PC-3 (cell line): ENCODE data around the gene HHIPL1. TPM values are rescaled to one million over a fixed set of nuclear protein-coding genes. Genes with fewer than 3 reads are reported as not detected.

ENCODE experiments used
- ATAC-seq: fragments of 200-7000 bp; cut with Tn5 transposase; 2 replicates; pipeline ENCODE4 v1.9.1; 2020; ENCODE audit warnings: mild to moderate bottlenecking, moderate library complexity
- BruUV-seq: library from RNA; stranded (reverse); fragments of 400-500 nt; replicated peaks from 2 replicates; lab custom pipeline; 2021; lab: Mats Ljungman, UMichigan
- CTCF ChIA-PET: fragments of 300-600 bp; sonication (Branson Sonifier 250); formaldehyde crosslinking; loops from one replicate; lab custom pipeline; 2022; ENCODE audit warnings: antibody characterized with exemption; lab: Charles Lee
- POLR2A ChIA-PET: fragments of 300-600 bp; sonication (Branson Sonifier 250); formaldehyde crosslinking; loops from one replicate; lab custom pipeline; 2022; ENCODE audit warnings: antibody characterized with exemption; ENCODE audit not compliant: unreplicated experiment; lab: Charles Lee
- DNase-seq: peaks from one replicate; pipeline ENCODE4 v3.0.0-alpha.2; 2015
- H2AFZ ChIP-seq: fragments of 300-600 bp; sonication (generic); 2 replicates; pipeline ENCODE4 v1.6.0; 2016; ENCODE audit warnings: antibody characterized with exemption, low read length
- H3F3A ChIP-seq: fragments of 300-600 bp; sonication (generic); one replicate; pipeline ENCODE4 v1.6.0; 2017; ENCODE audit warnings: antibody characterized with exemption, low read length, control low read depth, mild to moderate bottlenecking; ENCODE audit not compliant: unreplicated experiment
- H3K27ac ChIP-seq: fragments of 300-600 bp; sonication (generic); 2 replicates; pipeline ENCODE4 v1.5.1; 2016; ENCODE audit warnings: mild to moderate bottlenecking, low read length
- H3K27me3 ChIP-seq: fragments of 300-600 bp; sonication (generic); 2 replicates; pipeline ENCODE4 v1.6.1; 2016; ENCODE audit warnings: low read length, mixed read lengths
- H3K36me3 ChIP-seq: fragments of 300-600 bp; sonication (generic); 2 replicates; pipeline ENCODE4 v1.6.1; 2016; ENCODE audit warnings: low read depth, mixed run types, low read length, mixed read lengths
- H3K4me1 ChIP-seq: fragments of 300-600 bp; sonication (generic); 2 replicates; pipeline ENCODE4 v1.5.1; 2016; ENCODE audit warnings: low read length; ENCODE audit not compliant: insufficient read depth
- H3K4me2 ChIP-seq: fragments of 300-600 bp; sonication (generic); 2 replicates; pipeline ENCODE4 v1.6.0; 2016; ENCODE audit warnings: low read length
- H3K4me3 ChIP-seq: fragments of 300-600 bp; sonication (generic); 2 replicates; pipeline ENCODE4 v1.5.1; 2016; ENCODE audit warnings: mild to moderate bottlenecking, low read length, mixed read lengths
- H3K79me2 ChIP-seq: fragments of 300-600 bp; sonication (generic); 2 replicates; pipeline ENCODE4 v1.6.1; 2017; ENCODE audit warnings: low read length, mixed read lengths
- H3K9ac ChIP-seq: fragments of 300-600 bp; sonication (generic); 2 replicates; pipeline ENCODE4 v1.6.0; 2016; ENCODE audit warnings: mild to moderate bottlenecking, low read length
- H3K9me2 ChIP-seq: fragments of 300-600 bp; sonication (generic); replicated peaks from 2 replicates; pipeline ENCODE4 v1.6.1; 2016; ENCODE audit warnings: mixed run types, low read length, mixed read lengths
- H3K9me3 ChIP-seq: fragments of 300-600 bp; sonication (generic); 2 replicates; pipeline ENCODE4 v1.6.1; 2016; ENCODE audit warnings: low read length, mixed read lengths
- H4K20me1 ChIP-seq: fragments of 300-600 bp; sonication (generic); 2 replicates; pipeline ENCODE4 v1.6.1; 2016; ENCODE audit warnings: low read length, mixed read lengths
- EZH2 ChIP-seq: fragments of 300-600 bp; sonication (generic); IDR thresholded peaks from one replicate; pipeline ENCODE4 v1.6.1; 2017; ENCODE audit warnings: antibody characterized with exemption, mild to moderate bottlenecking, low read length; ENCODE audit not compliant: unreplicated experiment
- EZH2phosphoT487 ChIP-seq: fragments of 300-600 bp; sonication (generic); IDR thresholded peaks from 2 replicates; pipeline ENCODE4 v1.6.1; 2018; ENCODE audit warnings: mild to moderate bottlenecking, antibody characterized with exemption, low read length, borderline replicate concordance
- intact Hi-C: fragments of 100-400 bp; cut with micrococcal nuclease; formaldehyde crosslinking; loops from 2 replicates; pipeline ENCODE4 v1.9.0; 2023
- total RNA-seq: library from RNA; depleted of rRNA; stranded (reverse); fragments of >200 nt; gene quantifications from 2 replicates; pipeline ENCODE4 v1.2.3, GENCODE V29; 2014
- TF ChIP-seq, protein P1 (sequence below): fragments of 300-600 bp; sonication (generic); conservative IDR thresholded peaks from 2 replicates; pipeline ENCODE4 v1.5.1; 2017; ENCODE audit warnings: antibody characterized with exemption, low read depth, mild to moderate bottlenecking, low read length

The HHIPL1 gene
- total RNA-seq, 1 experiment from 2014 or later, result 0.84 TPM

DNA sequence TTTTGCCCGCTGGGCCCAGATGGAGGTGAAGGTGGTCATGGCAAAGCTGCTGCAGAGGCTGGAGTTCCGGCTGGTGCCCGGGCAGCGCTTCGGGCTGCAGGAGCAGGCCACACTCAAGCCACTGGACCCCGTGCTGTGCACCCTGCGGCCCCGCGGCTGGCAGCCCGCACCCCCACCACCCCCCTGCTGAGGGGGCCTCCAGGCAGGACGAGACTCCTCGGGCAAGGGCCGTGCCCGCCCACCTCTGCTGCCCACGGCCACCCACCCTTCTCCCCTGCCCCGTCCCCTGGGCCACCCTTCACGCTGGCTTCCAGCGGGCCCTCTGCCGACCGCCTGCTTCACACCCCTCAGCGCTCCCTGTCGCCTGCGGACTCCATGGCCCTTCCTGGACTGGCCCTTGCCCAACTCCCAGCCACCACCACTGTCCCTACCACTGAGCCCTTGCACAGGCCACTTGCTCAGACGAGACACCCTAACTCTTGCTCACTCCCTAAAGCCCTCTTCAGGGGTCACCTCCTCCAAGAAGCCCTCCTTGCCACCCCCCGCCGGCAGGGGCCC, 81.7 kb downstream of the HHIPL1 start:
- Histone ChIP-seq H3K79me2 (no peaks in the 10 kb centered on the region), H4K20me1 (no peaks in the 10 kb centered on the region), H3K9ac (no peak overlapping the region), H3K4me2 (no peak overlapping the region), H3F3A (no peaks in the 10 kb centered on the region), H3K27ac (no peak overlapping the region), H3K9me2 (no peaks in the 10 kb centered on the region), H3K4me1 (no peaks in the 10 kb centered on the region; the same call in 1 of the 2 replicates), H3K4me3 (no peak overlapping the region), H3K27me3 (no peaks in the 10 kb centered on the region), H3K9me3 (no peaks in the 10 kb centered on the region), H3K36me3 (no peaks in the 10 kb centered on the region), H2AFZ (no peak overlapping the region)
- no TSS peak for BruUV-seq
- ATAC-seq (no peak), DNase-seq (no peak)
- POLR2A ChIA-PET, result no interaction called here
- TF ChIP-seq EZH2 (no peak), EZH2phosphoT487 (no peak)
- TF ChIP-seq, protein P1, sequence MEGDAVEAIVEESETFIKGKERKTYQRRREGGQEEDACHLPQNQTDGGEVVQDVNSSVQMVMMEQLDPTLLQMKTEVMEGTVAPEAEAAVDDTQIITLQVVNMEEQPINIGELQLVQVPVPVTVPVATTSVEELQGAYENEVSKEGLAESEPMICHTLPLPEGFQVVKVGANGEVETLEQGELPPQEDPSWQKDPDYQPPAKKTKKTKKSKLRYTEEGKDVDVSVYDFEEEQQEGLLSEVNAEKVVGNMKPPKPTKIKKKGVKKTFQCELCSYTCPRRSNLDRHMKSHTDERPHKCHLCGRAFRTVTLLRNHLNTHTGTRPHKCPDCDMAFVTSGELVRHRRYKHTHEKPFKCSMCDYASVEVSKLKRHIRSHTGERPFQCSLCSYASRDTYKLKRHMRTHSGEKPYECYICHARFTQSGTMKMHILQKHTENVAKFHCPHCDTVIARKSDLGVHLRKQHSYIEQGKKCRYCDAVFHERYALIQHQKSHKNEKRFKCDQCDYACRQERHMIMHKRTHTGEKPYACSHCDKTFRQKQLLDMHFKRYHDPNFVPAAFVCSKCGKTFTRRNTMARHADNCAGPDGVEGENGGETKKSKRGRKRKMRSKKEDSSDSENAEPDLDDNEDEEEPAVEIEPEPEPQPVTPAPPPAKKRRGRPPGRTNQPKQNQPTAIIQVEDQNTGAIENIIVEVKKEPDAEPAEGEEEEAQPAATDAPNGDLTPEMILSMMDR, result no peak
- intact Hi-C loops, result no loop called here
- CTCF ChIA-PET, result no interaction called here

DNA sequence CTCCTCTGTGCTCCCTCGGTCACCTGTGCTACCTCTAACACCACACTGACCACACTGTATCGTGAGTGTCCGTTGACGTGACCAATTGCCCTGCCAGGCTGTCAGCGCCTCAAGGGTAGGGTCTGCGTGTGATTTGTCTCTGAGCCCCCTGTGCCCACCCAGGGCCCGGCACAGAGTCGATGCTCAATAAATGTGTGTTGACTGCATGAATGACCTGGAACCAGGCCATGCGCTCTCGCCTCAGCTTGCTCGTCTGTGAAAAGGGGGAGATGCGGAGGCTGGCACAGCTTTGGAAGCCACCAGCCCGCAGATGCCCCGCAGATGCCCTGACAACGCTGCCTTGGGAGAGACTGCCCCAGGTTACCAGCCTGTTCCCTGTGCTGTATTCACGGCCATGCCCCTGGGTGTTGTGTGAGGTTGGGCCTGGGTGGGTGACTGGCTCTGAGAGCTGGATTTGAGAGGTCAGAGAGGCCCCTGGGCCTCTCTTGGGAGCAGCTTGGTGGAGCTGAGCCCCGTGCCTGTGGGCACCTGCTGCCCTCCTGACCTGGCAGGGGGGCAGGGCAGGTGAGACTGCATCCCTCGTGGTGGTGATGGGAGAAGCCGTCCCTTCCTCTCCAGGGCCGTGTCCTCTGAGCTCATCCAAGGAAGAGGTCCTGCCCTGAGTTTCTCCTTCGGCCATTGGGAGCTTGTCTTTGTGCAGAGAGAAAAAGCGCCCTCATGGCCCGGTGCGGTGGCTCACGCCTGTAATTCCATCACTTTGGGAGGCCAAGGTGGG, 82.4 kb downstream of the HHIPL1 start:
- no peaks in the 10 kb centered on the region for H3F3A ChIP-seq
- DNase-seq (no peak), ATAC-seq (no peak)
- intact Hi-C loops, result no loop called here
- no peaks in the 10 kb centered on the region for H3K9me3 ChIP-seq
- no peak overlapping the region for H3K4me2 ChIP-seq
- H3K79me2 ChIP-seq, result no peaks in the 10 kb centered on the region
- no peaks in the 10 kb centered on the region for H4K20me1 ChIP-seq
- TF ChIP-seq EZH2 (no peak), EZH2phosphoT487 (no peak)
- TF ChIP-seq, protein P1, result no peak
- no peaks in the 10 kb centered on the region for H3K9me2 ChIP-seq
- H2AFZ ChIP-seq, result no peak overlapping the region
- H3K9ac ChIP-seq, result no peak overlapping the region
- ChIA-PET POLR2A (no interaction called here), CTCF (no interaction called here)
- BruUV-seq, result no TSS peak
- no peak overlapping the region for H3K4me3 ChIP-seq
- no peaks in the 10 kb centered on the region for H3K36me3 ChIP-seq
- no peak overlapping the region for H3K27ac ChIP-seq
- no peaks in the 10 kb centered on the region for H3K27me3 ChIP-seq
- no peaks in the 10 kb centered on the region; the same call in 1 of the 2 replicates for H3K4me1 ChIP-seq
